HepG2 (cell line): ENCODE results near the gene TRIM7. TPM values are rescaled to one million over a fixed set of nuclear protein-coding genes. Genes with fewer than 3 reads are reported as not detected.

Experiments
- AGO1 ChIP-seq: fragments of 200-400 bp; formaldehyde crosslinking; IDR thresholded peaks from 2 replicates; pipeline ENCODE4 v1.6.1; 2017; ENCODE audit warnings: mild to moderate bottlenecking, low read depth, low read length, moderate library complexity; ENCODE audit not compliant: poor library complexity, severe bottlenecking
- BCL6 ChIP-seq: IDR thresholded peaks from 2 replicates; pipeline ENCODE4 v1.6.1; 2016; ENCODE audit warnings: missing genetic modification reagents, missing compliant biosample characterization
- ELF4 ChIP-seq: sonication (generic); formaldehyde crosslinking; IDR thresholded peaks from 2 replicates; pipeline ENCODE4 v1.5.0; 2020; ENCODE audit warnings: missing genetic modification reagents, mild to moderate bottlenecking, moderate library complexity, borderline replicate concordance
- FOXK2 ChIP-seq: fragments of 450-650 bp; IDR thresholded peaks from 2 replicates; pipeline ENCODE4 v1.6.1; 2016
- HNF4A ChIP-seq: sonication (generic); formaldehyde crosslinking; IDR thresholded peaks from 2 replicates; pipeline ENCODE4 v1.4.0; 2020; ENCODE audit warnings: missing genetic modification reagents
- MYNN ChIP-seq: sonication (generic); formaldehyde crosslinking; IDR thresholded peaks from 2 replicates; pipeline ENCODE4 v1.4.0; 2020; ENCODE audit warnings: mild to moderate bottlenecking, low read depth, missing genetic modification reagents
- PRPF4 ChIP-seq: fragments of 200-400 bp; formaldehyde crosslinking; IDR thresholded peaks from 2 replicates; pipeline ENCODE4 v1.6.1; 2016; ENCODE audit warnings: low read length, low read depth; ENCODE audit not compliant: poor library complexity, severe bottlenecking
- REPIN1 ChIP-seq: sonication (generic); formaldehyde crosslinking; IDR thresholded peaks from 2 replicates; pipeline ENCODE4 v1.8.0; 2022; ENCODE audit warnings: missing genetic modification reagents, low read depth, mild to moderate bottlenecking, borderline replicate concordance
- REXO4 ChIP-seq: sonication (generic); formaldehyde crosslinking; IDR thresholded peaks from 2 replicates; pipeline ENCODE4 v1.8.0; 2022; ENCODE audit warnings: missing genetic modification reagents, mild to moderate bottlenecking, borderline replicate concordance
- SOX13 ChIP-seq, 3 experiments: fragments of 450-650 bp in 1 of 3; sonication (generic) in 1 of 3; formaldehyde crosslinking in 1 of 3; IDR thresholded peaks in 2 of 3; conservative IDR thresholded peaks in 1 of 3; 2 replicates each; pipeline versions ENCODE4 v1.5.0 to v1.6.1; 2016 to 2020; ENCODE audit warnings: antibody characterized with exemption in 1 of 3, mild to moderate bottlenecking in 1 of 3, missing compliant biosample characterization in 1 of 3, missing genetic modification reagents in 1 of 3, moderate library complexity in 1 of 3
- ZKSCAN8 ChIP-seq: IDR thresholded peaks from 2 replicates; pipeline ENCODE4 v1.6.1; 2016; ENCODE audit warnings: borderline replicate concordance, missing genetic modification reagents, missing compliant biosample characterization
- ZNF160 ChIP-seq: sonication (generic); formaldehyde crosslinking; IDR thresholded peaks from 2 replicates; pipeline ENCODE4 v1.8.0; 2022; ENCODE audit warnings: mild to moderate bottlenecking, inconsistent platforms, missing genetic modification reagents
- ZNF441 ChIP-seq: sonication (generic); formaldehyde crosslinking; IDR thresholded peaks from 2 replicates; pipeline ENCODE4 v1.7.0; 2021; ENCODE audit warnings: missing genetic modification reagents, borderline replicate concordance
- ZNF510 ChIP-seq: sonication (generic); formaldehyde crosslinking; IDR thresholded peaks from 2 replicates; pipeline ENCODE4 v1.4.0; 2020; ENCODE audit warnings: low read depth, mild to moderate bottlenecking, missing genetic modification reagents
- ZSCAN25 ChIP-seq: sonication (generic); formaldehyde crosslinking; IDR thresholded peaks from 2 replicates; pipeline ENCODE4 v1.8.0; 2022; ENCODE audit warnings: mild to moderate bottlenecking, missing genetic modification reagents
- polyA plus RNA-seq, 8 experiments: library from polyadenylated mRNA; depleted of rRNA in 3 of 8; stranded (reverse) in 7 of 8; unstranded in 1 of 8; fragments of >200 nt; fragmentation: Illumina TruSeq in 4 of 8; extraction: Trizol in 4 of 8; gene quantifications; 2 replicates each; pipeline versions ENCODE4 v1.2.1 to v1.2.3, GENCODE V29; 2011 to 2016; ENCODE audit warnings: low read depth in 4 of 8, missing spikeins in 1 of 8, mixed read lengths in 1 of 8; ENCODE audit not compliant: insufficient read depth in 1 of 8
- total RNA-seq, 5 experiments: library from RNA; depleted of rRNA; stranded (reverse); fragments of >200 nt; fragmentation: Illumina TruSeq; extraction: Trizol; gene quantifications; 2 replicates each; pipeline ENCODE4 v1.2.3, GENCODE V29; 2016; ENCODE audit warnings: low read depth in 1 of 5
- TF ChIP-seq, protein P1 (sequence below): sonication (generic); formaldehyde crosslinking; IDR thresholded peaks from 2 replicates; pipeline ENCODE4 v1.5.1; 2020; ENCODE audit warnings: missing genetic modification reagents, mild to moderate bottlenecking, borderline replicate concordance
- TF ChIP-seq, protein P2 (sequence below): sonication (generic); formaldehyde crosslinking; IDR thresholded peaks from 2 replicates; pipeline ENCODE4 v1.5.0; 2020; ENCODE audit warnings: missing genetic modification reagents, mild to moderate bottlenecking, borderline replicate concordance
- TF ChIP-seq, protein P3 (sequence below): sonication (generic); IDR thresholded peaks from 2 replicates; pipeline ENCODE4 v1.6.1; 2016; ENCODE audit warnings: low read depth, borderline replicate concordance
- TF ChIP-seq, protein P4 (sequence below): sonication (generic); formaldehyde crosslinking; IDR thresholded peaks from 2 replicates; pipeline ENCODE4 v1.8.1; 2023; ENCODE audit warnings: mild to moderate bottlenecking, moderate library complexity, missing genetic modification reagents
- TF ChIP-seq, protein P5 (sequence below): IDR thresholded peaks from 2 replicates; pipeline ENCODE4 v1.6.1; 2012; ENCODE audit warnings: inconsistent platforms
- TF ChIP-seq, protein P6 (sequence below): fragments of 450-650 bp; IDR thresholded peaks from 2 replicates; pipeline ENCODE4 v1.6.1; 2016

The TRIM7 gene
- total and polyA plus RNA-seq, 2 of the 13 experiments (the other 11 are each of a cell fraction or from before 2014, with no cell fraction given) = 0.13 TPM; not detected in 1

DNA sequence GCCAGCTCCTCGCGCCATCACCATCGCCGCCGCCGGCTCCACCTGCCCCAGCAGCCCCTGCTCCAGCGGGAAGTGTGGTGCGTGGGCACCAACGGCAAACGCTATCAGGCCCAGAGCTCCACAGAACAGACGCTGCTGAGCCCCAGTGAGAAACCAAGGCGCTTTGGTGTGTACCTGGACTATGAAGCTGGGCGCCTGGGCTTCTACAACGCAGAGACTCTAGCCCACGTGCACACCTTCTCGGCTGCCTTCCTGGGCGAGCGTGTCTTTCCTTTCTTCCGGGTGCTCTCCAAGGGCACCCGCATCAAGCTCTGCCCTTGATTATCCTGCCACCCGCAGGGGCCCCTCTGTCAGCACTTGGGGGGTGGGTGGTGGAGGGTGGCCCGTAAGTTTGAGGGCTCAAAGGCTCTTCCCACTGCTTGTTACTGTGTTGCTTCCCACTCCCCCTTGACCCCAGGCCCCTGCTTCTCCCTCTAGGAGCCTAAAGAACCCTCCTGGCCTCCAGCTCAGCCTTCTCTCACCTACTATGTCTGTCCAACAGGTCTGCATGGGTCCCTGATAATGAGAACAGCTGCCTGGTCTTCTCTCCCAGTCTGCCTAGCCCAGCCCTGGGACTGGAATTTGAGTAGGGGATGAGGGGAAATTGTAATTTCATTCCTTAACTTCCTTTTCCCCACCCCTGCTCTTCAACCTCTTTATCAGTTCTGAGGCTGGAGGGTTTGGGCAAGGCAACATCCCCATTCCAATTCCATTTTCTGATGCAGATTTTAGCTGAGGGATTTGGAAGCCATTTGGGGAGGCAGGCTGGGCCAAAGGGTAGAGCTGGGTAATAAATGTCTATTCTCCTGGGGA, 29.7 kb upstream of the TRIM7 start (continued):
- TF ChIP-seq PRPF4 = no peak
- TF ChIP-seq, protein P1, sequence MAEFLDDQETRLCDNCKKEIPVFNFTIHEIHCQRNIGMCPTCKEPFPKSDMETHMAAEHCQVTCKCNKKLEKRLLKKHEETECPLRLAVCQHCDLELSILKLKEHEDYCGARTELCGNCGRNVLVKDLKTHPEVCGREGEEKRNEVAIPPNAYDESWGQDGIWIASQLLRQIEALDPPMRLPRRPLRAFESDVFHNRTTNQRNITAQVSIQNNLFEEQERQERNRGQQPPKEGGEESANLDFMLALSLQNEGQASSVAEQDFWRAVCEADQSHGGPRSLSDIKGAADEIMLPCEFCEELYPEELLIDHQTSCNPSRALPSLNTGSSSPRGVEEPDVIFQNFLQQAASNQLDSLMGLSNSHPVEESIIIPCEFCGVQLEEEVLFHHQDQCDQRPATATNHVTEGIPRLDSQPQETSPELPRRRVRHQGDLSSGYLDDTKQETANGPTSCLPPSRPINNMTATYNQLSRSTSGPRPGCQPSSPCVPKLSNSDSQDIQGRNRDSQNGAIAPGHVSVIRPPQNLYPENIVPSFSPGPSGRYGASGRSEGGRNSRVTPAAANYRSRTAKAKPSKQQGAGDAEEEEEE (CRISPR knock-in tag) = no peak
- TF ChIP-seq HNF4A = no peak
- TF ChIP-seq BCL6 = no peak
- TF ChIP-seq, protein P2, sequence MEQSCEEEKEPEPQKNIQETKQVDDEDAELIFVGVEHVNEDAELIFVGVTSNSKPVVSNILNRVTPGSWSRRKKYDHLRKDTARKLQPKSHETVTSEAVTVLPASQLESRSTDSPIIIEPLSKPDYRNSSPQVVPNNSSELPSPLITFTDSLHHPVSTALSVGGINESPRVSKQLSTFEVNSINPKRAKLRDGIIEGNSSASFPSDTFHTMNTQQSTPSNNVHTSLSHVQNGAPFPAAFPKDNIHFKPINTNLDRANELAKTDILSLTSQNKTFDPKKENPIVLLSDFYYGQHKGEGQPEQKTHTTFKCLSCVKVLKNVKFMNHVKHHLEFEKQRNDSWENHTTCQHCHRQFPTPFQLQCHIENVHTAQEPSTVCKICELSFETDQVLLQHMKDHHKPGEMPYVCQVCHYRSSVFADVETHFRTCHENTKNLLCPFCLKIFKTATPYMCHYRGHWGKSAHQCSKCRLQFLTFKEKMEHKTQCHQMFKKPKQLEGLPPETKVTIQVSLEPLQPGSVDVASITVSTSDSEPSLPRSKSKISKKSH (CRISPR knock-in tag) = no peak
- no peak for TF ChIP-seq ELF4 (CRISPR knock-in tag)
- TF ChIP-seq, protein P3, sequence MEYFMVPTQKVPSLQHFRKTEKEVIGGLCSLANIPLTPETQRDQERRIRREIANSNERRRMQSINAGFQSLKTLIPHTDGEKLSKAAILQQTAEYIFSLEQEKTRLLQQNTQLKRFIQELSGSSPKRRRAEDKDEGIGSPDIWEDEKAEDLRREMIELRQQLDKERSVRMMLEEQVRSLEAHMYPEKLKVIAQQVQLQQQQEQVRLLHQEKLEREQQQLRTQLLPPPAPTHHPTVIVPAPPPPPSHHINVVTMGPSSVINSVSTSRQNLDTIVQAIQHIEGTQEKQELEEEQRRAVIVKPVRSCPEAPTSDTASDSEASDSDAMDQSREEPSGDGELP = no peak
- TF ChIP-seq, protein P4, sequence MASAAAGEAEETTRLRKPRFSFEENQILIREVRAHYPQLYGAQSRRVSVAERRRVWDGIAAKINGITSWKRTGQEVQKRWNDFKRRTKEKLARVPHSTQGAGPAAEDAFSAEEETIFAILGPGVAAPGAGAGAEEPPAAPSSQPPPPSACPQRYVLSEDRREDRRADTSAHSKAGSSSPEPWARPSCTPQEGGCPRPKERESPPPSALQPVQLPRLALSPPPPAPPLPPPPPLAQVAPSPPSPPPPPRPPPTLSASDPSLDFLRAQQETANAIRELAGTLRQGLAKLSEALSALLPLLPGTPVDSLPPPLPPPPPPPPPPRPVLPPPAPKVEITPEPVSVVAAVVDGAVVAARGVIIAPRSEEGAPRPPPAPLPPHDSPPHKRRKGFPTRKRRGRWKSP (CRISPR knock-in tag) = no peak
- TF ChIP-seq ZNF510 = no peak
- no peak for TF ChIP-seq FOXK2
- no peak for TF ChIP-seq REPIN1
- TF ChIP-seq, protein P5, sequence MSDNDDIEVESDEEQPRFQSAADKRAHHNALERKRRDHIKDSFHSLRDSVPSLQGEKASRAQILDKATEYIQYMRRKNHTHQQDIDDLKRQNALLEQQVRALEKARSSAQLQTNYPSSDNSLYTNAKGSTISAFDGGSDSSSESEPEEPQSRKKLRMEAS = no peak
- TF ChIP-seq ZSCAN25 = no peak
- TF ChIP-seq AGO1 = peak; percentile 85
- TF ChIP-seq ZNF160 = no peak
- TF ChIP-seq SOX13 (IDR thresholded peaks at IDR 0.05) = no peak
- 0 out of 4 replicates have a peak, but pooled peaks of 1 of the 2 experiments have one; percentile 9 for TF ChIP-seq SOX13 (CRISPR knock-in tag; conservative IDR thresholded peaks at IDR 0.05 in 1 of 2, IDR thresholded peaks at IDR 0.05 in 1 of 2)
- TF ChIP-seq, protein P6, sequence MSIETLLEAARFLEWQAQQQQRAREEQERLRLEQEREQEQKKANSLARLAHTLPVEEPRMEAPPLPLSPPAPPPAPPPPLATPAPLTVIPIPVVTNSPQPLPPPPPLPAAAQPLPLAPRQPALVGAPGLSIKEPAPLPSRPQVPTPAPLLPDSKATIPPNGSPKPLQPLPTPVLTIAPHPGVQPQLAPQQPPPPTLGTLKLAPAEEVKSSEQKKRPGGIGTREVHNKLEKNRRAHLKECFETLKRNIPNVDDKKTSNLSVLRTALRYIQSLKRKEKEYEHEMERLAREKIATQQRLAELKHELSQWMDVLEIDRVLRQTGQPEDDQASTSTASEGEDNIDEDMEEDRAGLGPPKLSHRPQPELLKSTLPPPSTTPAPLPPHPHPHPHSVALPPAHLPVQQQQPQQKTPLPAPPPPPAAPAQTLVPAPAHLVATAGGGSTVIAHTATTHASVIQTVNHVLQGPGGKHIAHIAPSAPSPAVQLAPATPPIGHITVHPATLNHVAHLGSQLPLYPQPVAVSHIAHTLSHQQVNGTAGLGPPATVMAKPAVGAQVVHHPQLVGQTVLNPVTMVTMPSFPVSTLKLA = no peak
- no peak for TF ChIP-seq ZNF441 (CRISPR knock-in tag)
- no peak for TF ChIP-seq ZKSCAN8 (CRISPR knock-in tag)
- no peak for TF ChIP-seq REXO4 (CRISPR knock-in tag)
- TF ChIP-seq MYNN (CRISPR knock-in tag) = no peak
